Smooth muscle cell (in vitro differentiated cells): ENCODE results near the gene PDLIM7. TPM values are rescaled to one million over a fixed set of nuclear protein-coding genes. Genes with fewer than 3 reads are reported as not detected.

Experiments
- DNase-seq: peaks from one replicate; lab custom pipeline; 2025; ENCODE audit not compliant: unreplicated experiment; lab: John Stamatoyannopoulos, UW
- H2AFZ ChIP-seq: fragments of 200-600 bp; sonication (generic); 2 replicates; pipeline ENCODE4 v1.6.0; 2016; ENCODE audit warnings: antibody characterized with exemption, low read depth, mild to moderate bottlenecking
- H3F3A ChIP-seq: fragments of 200-600 bp; sonication (generic); 2 replicates; pipeline ENCODE4 v1.6.0; 2017; ENCODE audit warnings: antibody characterized with exemption, low read depth
- H3K27ac ChIP-seq: fragments of 200-600 bp; sonication (generic); 2 replicates; pipeline ENCODE4 v1.5.1; 2016; ENCODE audit warnings: low read depth, mild to moderate bottlenecking
- H3K27me3 ChIP-seq: fragments of 200-600 bp; sonication (generic); 2 replicates; pipeline ENCODE4 v1.6.1; 2016; ENCODE audit warnings: low read depth, mild to moderate bottlenecking
- H3K36me3 ChIP-seq: fragments of 200-600 bp; sonication (generic); 2 replicates; pipeline ENCODE4 v1.5.1; 2016; ENCODE audit warnings: low read depth
- H3K4me1 ChIP-seq: fragments of 200-600 bp; sonication (generic); 2 replicates; pipeline ENCODE4 v1.5.1; 2016; ENCODE audit warnings: low read depth
- H3K4me2 ChIP-seq: fragments of 200-600 bp; sonication (generic); 2 replicates; pipeline ENCODE4 v1.6.0; 2016; ENCODE audit warnings: mild to moderate bottlenecking
- H3K4me3 ChIP-seq: fragments of 200-600 bp; sonication (generic); 2 replicates; pipeline ENCODE4 v1.5.1; 2016; ENCODE audit warnings: mild to moderate bottlenecking
- H3K79me2 ChIP-seq: fragments of 200-600 bp; sonication (generic); 2 replicates; pipeline ENCODE4 v1.6.0; 2016; ENCODE audit warnings: low read depth, mild to moderate bottlenecking
- H3K9ac ChIP-seq: fragments of 200-600 bp; sonication (generic); 2 replicates; pipeline ENCODE4 v1.6.0; 2016; ENCODE audit warnings: low read depth
- H3K9me3 ChIP-seq: fragments of 200-600 bp; sonication (generic); replicated peaks from 2 replicates; pipeline ENCODE4 v1.5.1; 2016; ENCODE audit warnings: low read depth
- H4K20me1 ChIP-seq: fragments of 200-600 bp; sonication (generic); 2 replicates; pipeline ENCODE4 v1.6.0; 2016; ENCODE audit warnings: low read depth
- WGBS: methylation state at CpG from one replicate; pipeline ENCODE4 v1.1.7; 2016; ENCODE audit warnings: low lambda C conversion rate; 5-methylcytosine and 5-hydroxymethylcytosine counted together
- polyA plus RNA-seq: library from polyadenylated mRNA; unstranded; fragments of >200 nt; fragmentation: Nextera tagmentation; extraction: Ambion mirVana; gene quantifications from 2 replicates; pipeline ENCODE4 v1.2.1, GENCODE V29; 2016
- total RNA-seq: library from RNA; depleted of rRNA; stranded (reverse); fragments of >200 nt; gene quantifications from 2 replicates; pipeline ENCODE4 v1.2.3, GENCODE V29; 2014
- TF ChIP-seq, protein P1 (sequence below): fragments of 200-600 bp; sonication (generic); IDR thresholded peaks from 2 replicates; pipeline ENCODE4 v1.5.1; 2017; ENCODE audit warnings: borderline replicate concordance, mild to moderate bottlenecking, antibody characterized with exemption; ENCODE audit not compliant: insufficient read depth, poor library complexity, severe bottlenecking

Gene PDLIM7
- total and polyA plus RNA-seq, 2 experiments from 2014 or later = 235 to 511 TPM

DNA sequence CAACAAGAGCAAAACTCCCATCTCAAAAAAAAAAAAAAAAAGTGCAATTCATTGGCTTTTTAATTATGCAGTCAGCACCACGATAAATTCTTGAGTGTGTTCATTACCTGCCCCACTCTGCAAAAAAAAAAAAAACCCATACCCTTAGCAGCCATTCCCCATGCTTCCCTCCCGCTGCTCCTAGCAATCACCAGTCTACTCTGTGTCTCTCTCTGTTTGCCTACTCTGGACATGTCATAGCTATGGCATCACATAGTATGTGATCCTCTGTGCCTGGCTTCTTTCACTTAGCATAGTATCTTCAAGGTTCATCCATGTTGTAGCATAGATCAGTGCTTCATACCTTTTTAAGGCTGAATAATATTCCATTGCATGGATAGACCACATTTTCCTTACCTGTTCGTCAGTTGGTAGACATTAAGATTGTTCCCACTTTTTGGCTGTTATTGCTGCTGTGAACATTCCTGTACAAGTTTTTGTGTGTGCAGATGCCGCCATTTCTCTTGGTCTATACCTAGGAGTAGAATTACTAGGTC is 57.8 kb downstream of the PDLIM7 start:
- no peaks in the 10 kb centered on the region for H3K27me3 ChIP-seq
- H2AFZ ChIP-seq = no peak overlapping the region
- no peak overlapping the region for H3K27ac ChIP-seq
- WGBS = 96% methylated on average over 4 of the region's 4 CpGs
- TF ChIP-seq, protein P1, sequence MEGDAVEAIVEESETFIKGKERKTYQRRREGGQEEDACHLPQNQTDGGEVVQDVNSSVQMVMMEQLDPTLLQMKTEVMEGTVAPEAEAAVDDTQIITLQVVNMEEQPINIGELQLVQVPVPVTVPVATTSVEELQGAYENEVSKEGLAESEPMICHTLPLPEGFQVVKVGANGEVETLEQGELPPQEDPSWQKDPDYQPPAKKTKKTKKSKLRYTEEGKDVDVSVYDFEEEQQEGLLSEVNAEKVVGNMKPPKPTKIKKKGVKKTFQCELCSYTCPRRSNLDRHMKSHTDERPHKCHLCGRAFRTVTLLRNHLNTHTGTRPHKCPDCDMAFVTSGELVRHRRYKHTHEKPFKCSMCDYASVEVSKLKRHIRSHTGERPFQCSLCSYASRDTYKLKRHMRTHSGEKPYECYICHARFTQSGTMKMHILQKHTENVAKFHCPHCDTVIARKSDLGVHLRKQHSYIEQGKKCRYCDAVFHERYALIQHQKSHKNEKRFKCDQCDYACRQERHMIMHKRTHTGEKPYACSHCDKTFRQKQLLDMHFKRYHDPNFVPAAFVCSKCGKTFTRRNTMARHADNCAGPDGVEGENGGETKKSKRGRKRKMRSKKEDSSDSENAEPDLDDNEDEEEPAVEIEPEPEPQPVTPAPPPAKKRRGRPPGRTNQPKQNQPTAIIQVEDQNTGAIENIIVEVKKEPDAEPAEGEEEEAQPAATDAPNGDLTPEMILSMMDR = no peak
- DNase-seq = no peak
- no peaks in the 10 kb centered on the region for H4K20me1 ChIP-seq
- H3K4me2 ChIP-seq = no peak overlapping the region
- H3K79me2 ChIP-seq = no peaks in the 10 kb centered on the region
- no peaks in the 10 kb centered on the region for H3K9me3 ChIP-seq
- H3K4me1 ChIP-seq = no peaks in the 10 kb centered on the region
- no peak overlapping the region for H3K4me3 ChIP-seq
- H3K36me3 ChIP-seq = no peaks in the 10 kb centered on the region
- H3F3A ChIP-seq = no peaks in the 10 kb centered on the region
- H3K9ac ChIP-seq = no peak overlapping the region

DNA sequence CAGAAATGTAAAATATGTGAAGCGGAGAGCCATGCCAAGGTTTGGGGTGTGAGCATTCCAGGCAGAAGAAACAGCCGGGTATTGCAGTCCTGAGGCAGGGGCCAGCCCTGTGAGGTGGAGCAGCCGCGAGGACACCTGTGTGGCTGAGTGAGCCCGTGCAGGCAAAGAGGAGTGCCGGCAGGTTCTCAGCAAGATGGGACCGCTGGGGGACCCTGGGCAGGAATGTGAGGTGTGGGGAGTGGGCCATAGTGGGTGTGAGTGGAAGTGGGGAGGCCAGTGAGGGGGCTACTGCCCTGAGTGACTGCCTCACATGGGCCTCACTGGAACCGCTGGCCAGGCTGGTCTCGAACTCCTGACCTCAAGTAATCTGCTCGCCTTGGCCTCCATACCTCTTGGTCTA is 58.9 kb downstream of the PDLIM7 start:
- Histone ChIP-seq H3K4me3 (no peak overlapping the region), H4K20me1 (no peaks in the 10 kb centered on the region), H2AFZ (no peak overlapping the region), H3K79me2 (no peaks in the 10 kb centered on the region), H3K4me2 (no peak overlapping the region), H3K4me1 (no peaks in the 10 kb centered on the region), H3K36me3 (no peaks in the 10 kb centered on the region), H3K9me3 (no peaks in the 10 kb centered on the region), H3K27me3 (no peaks in the 10 kb centered on the region), H3K27ac (no peak overlapping the region), H3F3A (no peaks in the 10 kb centered on the region), H3K9ac (no peak overlapping the region)
- 96% methylated on average over 10 of the region's 10 CpGs for WGBS
- TF ChIP-seq, protein P1 = no peak
- no peak for DNase-seq

DNA sequence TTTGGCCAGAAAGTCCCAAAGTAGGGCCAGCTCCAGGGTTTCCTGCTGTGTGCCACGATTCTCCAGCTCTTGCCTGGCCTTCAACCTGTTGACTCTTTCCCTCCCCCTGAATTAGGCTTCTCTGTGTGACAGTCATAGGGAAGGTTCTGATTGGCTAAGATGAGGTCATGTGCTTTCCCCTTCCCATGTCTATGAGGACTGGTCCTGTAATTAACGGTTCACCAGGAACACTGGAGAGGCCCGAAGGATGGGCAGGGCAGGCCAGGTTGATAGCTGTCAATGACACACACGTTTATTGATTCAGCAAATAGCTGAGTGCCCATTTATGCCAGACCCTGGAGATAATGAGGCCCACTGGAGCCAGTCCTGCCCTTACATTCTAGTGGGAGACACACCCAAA is 59.8 kb downstream of the PDLIM7 start:
- Histone ChIP-seq H3K79me2 (no peaks in the 10 kb centered on the region), H3K27me3 (no peaks in the 10 kb centered on the region), H3K27ac (no peak overlapping the region), H2AFZ (no peak overlapping the region), H3K36me3 (no peaks in the 10 kb centered on the region), H3K4me1 (no peaks in the 10 kb centered on the region), H3K9ac (no peak overlapping the region), H3F3A (no peaks in the 10 kb centered on the region), H3K9me3 (no peaks in the 10 kb centered on the region), H4K20me1 (no peaks in the 10 kb centered on the region), H3K4me3 (no peak overlapping the region), H3K4me2 (no peak overlapping the region)
- WGBS = 83% methylated on average over 4 of the region's 4 CpGs
- TF ChIP-seq, protein P1 = no peak
- no peak for DNase-seq

DNA sequence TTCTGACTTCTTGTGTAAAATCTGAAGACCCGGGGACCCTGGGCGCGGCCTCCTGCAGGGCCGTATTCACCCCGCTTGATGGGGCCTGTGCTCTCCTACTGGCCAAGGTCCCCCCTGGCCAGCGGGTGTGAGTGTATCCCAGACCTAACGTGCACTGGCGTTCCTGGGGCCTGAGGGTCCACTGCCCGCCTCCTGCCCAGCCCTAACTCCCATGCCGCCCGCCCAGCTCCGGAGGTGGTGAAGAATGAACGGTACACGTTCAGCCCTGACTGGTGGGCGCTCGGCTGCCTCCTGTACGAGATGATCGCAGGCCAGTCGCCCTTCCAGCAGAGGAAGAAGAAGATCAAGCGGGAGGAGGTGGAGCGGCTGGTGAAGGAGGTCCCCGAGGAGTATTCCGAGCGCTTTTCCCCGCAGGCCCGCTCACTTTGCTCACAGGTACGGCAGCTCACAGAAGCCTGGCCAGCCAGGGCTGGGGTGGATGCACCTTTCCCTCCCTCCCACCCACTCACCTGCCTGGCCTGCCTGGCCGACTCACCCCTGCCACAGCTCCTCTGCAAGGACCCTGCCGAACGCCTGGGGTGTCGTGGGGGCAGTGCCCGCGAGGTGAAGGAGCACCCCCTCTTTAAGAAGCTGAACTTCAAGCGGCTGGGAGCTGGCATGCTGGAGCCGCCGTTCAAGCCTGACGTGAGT is 61.4 kb downstream of the PDLIM7 start:
- H3K79me2 ChIP-seq = no peaks in the 10 kb centered on the region
- H3K4me2 ChIP-seq = no peak overlapping the region
- 94% methylated on average over 36 of the region's 37 CpGs for WGBS
- no peaks in the 10 kb centered on the region for H3K27me3 ChIP-seq
- no peaks in the 10 kb centered on the region for H3K36me3 ChIP-seq
- H3K4me3 ChIP-seq = no peak overlapping the region
- no peaks in the 10 kb centered on the region for H3K4me1 ChIP-seq
- H3K9me3 ChIP-seq = no peaks in the 10 kb centered on the region
- H3K27ac ChIP-seq = no peak overlapping the region
- no peaks in the 10 kb centered on the region for H4K20me1 ChIP-seq
- H2AFZ ChIP-seq = no peak overlapping the region
- H3K9ac ChIP-seq = no peak overlapping the region
- no peak for DNase-seq
- TF ChIP-seq, protein P1 = no peak
- no peaks in the 10 kb centered on the region for H3F3A ChIP-seq
